ENCODE results near the gene UNG.

Gene UNG

GRCh38 chr12:109157986-109158385, 60.6 kb downstream of the UNG start:
- Mint-ChIP-seq H3K4me1 (peaks cover 15% of the 10 kb centered on the region), H3K27ac (no peak overlapping the region), H3K9me3 (no peaks in the 10 kb centered on the region), H3K4me3 (no peak overlapping the region), H3K36me3 (ENCODE audit: low read depth) (no peaks in the 10 kb centered on the region), H3K27me3 (ENCODE audit: low read depth, poor library complexity) (peaks cover 20% of the 10 kb centered on the region)
- no peak for DNase-seq
- no peak for TF ChIP-seq CTCF (IDR thresholded peaks at IDR 0.05)

- no peak for TF ChIP-seq CTCF (IDR thresholded peaks at IDR 0.05)
- no peak overlapping the region for H3K4me3 Mint-ChIP-seq
- DNase-seq = no peak
- H3K9me3 Mint-ChIP-seq = peaks cover 3% of the 10 kb centered on the region
- H3K4me1 Mint-ChIP-seq = peaks cover 2% of the 10 kb centered on the region
- H3K27me3 Mint-ChIP-seq (ENCODE audit: low read depth, poor library complexity) = peaks cover 5% of the 10 kb centered on the region
- peaks cover 1% of the 10 kb centered on the region for H3K36me3 Mint-ChIP-seq (ENCODE audit: low read depth)
- no peak overlapping the region for H3K27ac Mint-ChIP-seq
These were observed 63.0 kb downstream of the UNG start for GRCh38 chr12:109160433-109160832.
